Stimulated activated CD8-positive, alpha-beta memory T cell treated with anti-CD3 and anti-CD28 coated beads, Interleukin-12 subunit alpha, Interleukin-12 subunit beta, amount 100 ng/mL, for 24 hours (primary cell): ENCODE measurements around the gene MED26.

Source experiments
- DNase-seq: peaks from one replicate; pipeline ENCODE4 v3.0.0-alpha.2; 2020; ENCODE audit errors: extremely low read depth

MED26 gene

DNA sequence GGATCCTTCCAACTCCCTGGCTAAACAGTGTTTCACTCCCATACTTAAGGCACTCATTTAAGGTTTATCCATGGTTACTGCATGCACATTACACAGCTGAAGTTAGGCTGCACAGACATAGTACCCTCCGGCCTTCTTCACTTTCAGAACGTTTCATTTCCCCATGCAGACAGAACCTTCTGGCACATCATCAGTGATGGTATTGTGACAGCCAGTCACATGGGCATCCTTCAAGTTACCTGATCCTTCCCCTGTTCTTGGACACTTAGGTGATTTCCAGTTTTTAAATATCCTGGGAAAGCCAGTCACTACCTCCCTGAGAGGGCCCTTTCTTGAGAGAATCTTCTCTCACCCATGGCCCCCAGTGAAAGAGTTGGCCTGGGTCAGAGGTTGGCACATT lies 22.8 kb upstream of the MED26 start:
- DNase-seq, result no peak

DNA sequence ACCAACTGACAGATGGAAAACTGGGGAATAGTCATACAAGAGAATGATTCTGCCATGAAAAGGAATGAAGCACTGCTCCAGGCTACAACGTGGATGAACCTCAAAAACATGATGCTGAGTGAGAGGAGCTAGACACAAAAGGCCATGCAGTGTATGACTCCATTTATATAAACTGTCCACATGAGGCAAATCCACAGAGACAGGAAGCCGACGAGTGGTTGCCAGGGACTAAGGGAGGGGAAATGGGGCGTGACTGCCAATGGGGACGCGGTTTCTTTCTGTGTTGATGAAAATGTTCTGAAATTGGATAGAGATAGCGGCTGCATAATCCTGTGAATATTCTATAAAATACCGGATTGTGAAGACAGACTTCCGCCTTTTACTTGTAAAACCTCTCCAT lies 21.7 kb upstream of the MED26 start:
- DNase-seq, result no peak

DNA sequence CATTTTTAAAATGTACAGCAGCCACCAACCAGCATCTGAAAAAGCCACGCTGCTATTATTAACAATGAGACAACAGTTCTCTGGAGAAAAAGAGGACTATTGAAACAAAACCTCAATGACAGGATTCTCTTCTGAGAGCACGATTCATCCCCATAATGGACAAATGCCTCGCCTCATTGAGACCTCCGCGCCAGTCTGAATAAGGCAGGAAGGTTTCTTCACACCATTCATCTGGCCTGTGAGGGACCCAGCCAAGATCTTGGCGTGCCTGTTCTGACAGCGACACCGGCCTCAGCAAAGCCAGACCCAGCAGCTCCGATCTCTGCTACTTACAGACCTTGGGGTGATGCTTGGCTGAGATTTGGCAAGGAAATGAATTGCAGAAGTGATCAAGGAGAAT lies 17.1 kb upstream of the MED26 start:
- no peak for DNase-seq

GRCh38 chr19:16641695-16642094 lies 13.7 kb upstream of the MED26 start:
- DNase-seq, result no peak

GRCh38 chr19:16640951-16641350 lies 12.9 kb upstream of the MED26 start:
- DNase-seq, result no peak

GRCh38 chr19:16638666-16639065 lies 10.7 kb upstream of the MED26 start:
- no peak for DNase-seq

DNA sequence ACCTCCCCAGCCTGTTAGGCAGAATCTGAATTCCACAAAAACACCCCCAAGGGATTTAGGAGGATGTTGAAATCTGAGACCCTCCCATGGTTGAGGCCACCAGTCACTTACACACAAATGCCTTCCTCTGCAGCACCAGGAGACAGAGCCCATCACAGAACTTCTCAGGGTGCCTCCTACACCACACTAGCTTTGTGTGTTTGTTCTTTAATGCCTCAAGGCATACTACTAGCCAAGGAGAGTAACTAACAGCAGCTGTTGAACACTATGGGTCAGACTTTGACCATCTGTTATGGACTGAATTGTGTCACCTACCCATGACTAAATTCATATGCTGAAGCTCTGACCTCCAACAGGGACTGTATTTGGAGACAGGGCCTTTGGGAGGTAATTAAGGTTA lies 9.5 kb upstream of the MED26 start:
- DNase-seq, result no peak

DNA sequence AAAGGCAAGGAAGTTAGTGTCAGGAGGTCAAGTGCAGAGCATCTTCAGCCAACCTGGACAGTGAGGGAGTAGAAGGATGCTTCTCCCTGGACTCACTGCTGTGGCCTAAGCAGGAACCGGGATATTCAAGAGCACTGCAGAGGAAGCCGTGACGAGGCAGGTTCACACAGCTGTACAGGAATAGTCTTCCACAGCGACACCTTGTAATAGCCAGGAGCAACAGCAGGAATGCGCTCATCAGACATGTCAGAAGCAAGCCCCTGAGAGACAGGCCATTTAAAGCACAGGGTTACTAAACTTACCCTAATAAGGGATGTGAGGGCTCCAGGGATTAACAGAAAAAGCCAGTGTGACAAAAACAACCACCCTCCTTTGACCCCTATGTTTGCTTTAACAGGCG lies 3.5 kb upstream of the MED26 start:
- no peak for DNase-seq

DNA sequence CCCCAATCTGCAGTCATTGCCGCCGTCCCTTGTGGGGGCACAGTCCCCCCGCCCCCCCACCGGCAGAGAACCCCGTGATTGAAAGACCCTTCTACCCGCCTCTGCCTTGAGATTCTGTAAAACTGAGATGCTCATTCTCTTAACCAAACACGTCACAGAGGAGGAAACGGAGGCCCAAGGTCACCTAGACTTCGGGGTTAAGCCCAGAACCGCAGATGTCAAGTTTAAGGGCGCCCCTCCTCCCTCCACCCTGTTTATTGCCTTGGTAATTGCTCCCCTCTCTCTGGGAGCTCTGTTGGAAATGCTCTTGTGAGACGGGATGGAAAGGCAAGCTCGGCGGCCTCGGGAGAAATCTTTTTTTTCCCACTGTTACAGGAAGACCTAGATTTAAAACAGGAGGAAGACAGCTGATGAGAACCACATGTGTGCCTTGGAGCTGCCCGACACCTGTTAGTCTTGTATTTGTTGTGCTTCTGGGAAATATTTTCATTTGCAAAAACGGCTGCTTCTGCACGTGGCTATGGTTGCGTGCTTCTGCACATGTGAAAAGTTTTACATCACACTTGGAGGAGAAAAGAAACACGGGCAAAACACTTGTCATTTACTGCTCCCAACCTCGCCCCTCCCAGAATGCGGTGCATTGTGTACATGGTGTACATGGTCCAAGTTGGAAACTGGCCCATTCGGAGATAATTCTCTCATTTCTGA lies 1.1 kb upstream of the MED26 start:
- DNase-seq, result no peak

GRCh38 chr19:16627928-16628182 lies 149 bp downstream of the MED26 start:
- no peak for DNase-seq

DNA sequence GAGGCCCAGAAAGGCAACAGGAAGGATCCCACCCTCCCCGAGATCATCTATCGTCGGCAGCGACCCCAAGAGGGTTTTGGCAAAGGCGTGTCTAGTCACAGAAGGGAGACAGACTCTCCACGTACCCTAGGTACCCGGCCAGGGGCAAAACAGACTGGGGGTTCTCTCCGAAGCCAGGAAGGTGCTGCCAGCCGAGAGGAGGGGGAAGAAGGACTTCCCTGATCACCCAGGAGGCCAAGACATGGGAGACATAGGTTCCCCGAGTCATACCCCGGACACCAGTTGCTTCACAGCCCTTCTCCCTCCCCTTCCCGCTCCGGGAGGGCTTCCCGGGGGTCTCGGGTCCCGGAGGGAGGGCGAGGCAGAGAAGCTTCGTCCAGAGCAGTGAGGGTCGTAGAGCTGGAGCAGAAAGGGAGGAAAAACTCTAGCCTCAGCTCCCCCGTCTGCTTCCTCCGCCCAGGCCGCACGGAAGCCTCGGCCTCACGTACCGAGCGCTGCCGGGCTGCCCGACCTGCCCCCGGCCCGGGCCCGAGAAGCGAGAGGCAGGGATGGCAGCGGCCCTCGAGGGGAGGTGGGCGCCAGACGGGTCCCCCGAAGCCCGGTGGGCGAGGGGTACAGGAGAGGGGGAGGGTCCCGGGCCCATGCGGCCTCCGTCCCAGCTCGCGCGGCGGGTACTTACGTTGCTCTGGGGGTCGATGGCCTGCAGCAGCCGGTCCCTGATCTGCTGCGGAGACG lies 644 bp downstream of the MED26 start:
- no peak for DNase-seq

DNA sequence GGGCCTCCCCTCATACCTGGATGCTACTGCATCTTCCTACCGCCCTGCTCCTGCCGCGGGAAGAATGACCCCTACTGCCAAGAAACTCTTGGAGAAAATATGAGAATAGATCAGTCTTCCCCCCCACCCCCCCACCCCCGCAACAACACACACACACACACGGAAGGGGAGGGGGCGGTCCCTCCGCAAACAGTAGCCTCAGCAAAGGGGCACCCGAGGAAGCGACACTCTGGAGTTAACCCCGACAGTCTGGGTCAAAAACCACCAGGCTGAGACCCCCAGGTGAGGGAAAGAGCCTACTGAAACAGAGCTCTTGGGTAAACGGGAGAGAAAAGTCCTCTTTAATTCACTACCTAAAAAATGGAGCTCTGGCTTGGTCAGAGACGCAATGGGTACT lies 1.2 kb downstream of the MED26 start:
- DNase-seq, result no peak

GRCh38 chr19:16625163-16625958 lies 2.6 kb downstream of the MED26 start:
- DNase-seq, result no peak

- no peak for DNase-seq
These were observed 3.8 kb downstream of the MED26 start for GRCh38 chr19:16624236-16624635.

- no peak for DNase-seq
These were observed 4.4 kb downstream of the MED26 start for GRCh38 chr19:16623576-16623975.

- no peak for DNase-seq
These were observed 4.9 kb downstream of the MED26 start for GRCh38 chr19:16623066-16623465.

GRCh38 chr19:16621165-16621800 lies 6.7 kb downstream of the MED26 start:
- no peak for DNase-seq

GRCh38 chr19:16620584-16620983 lies 7.4 kb downstream of the MED26 start:
- no peak for DNase-seq

DNA sequence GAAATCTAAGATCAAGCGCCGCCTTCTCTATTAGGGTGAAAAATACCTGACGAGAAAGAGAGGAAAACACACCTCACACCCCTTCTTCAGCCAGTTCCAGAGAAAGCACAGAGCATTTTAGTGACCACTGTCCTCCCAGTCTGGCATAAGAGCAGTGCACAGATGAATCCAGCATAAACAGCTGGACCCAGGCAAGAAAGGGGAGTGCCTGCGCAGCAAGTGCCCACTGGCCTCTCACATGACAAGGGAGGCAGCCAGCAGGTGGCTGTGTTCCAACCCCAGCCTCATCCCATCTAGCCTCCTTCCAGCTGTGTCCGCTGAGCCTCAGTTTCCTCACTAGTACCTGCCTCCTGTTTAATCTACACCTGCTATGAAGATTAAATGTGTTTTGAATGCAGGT lies 8.0 kb downstream of the MED26 start:
- DNase-seq, result no peak

DNA sequence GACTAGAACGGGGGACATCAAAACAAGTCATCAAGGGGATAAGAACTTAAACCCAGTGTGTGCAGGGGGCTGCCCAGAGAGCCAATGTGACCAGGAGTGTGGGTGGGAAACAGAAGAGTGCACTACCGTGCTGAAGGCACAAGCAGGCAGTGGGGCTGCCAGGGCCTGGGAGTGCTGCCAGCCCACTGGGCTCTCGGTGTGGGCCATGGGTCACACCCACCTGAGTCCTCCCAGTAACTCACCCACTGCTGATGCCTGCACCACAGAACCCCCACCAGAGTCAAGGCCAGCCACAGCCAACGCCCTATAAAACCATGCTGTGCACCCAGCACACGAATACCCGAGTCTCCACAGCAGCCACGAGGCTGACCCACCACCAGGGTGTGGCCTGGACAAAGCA lies 8.5 kb downstream of the MED26 start:
- no peak for DNase-seq

GRCh38 chr19:16618248-16618647 lies 9.8 kb downstream of the MED26 start:
- DNase-seq, result no peak

DNA sequence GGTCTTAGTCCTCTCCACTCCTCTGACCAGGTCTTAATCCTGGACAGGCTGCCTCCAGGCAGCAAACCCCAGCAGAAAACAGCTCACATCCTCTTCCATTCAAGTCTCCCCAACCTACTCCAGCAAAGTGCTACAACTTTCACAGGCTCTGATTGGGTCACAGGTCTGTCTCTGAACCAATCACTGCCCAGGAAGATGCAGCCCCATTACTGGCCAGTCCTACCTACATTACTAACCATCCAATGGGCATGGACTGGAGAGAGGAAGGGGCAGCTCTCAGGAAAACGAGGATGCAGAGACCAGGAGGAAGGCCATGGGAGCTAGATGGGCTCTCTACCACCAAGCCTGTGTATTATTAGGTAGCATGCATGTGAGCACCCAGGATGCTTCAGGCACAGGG lies 12.2 kb downstream of the MED26 start:
- DNase-seq, result no peak

DNA sequence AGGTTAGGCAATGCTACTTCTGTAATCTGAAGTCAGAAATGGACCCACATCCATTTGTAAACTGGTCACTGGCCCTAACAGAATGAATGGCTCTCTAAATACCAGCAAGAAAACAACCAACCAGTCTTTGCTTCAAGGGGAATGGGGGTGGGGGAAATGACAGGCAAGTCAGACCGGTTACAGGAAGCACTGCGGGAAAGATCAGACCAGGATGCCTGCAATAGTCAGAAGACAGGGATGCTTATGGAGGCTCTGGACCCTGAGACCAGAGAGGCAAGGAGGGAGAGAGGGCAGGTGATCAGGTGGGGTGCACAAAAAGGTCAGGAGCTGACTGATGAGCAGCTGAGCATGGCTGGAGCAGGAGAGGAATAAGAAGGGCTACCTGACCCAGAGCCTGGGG lies 13.1 kb downstream of the MED26 start:
- DNase-seq, result no peak
